Fibroblast of pulmonary artery (primary cell): Measurements from ENCODE around the gene LCLAT1.

ENCODE experiments used
- DNase-seq: peaks from one replicate; pipeline ENCODE4 v3.0.0-alpha.2; 2010; ENCODE audit warnings: low read depth
- H3K4me3 ChIP-seq: replicated peaks from 2 replicates; pipeline ENCODE4 v1.5.1; 2011; ENCODE audit warnings: low read depth, mild to moderate bottlenecking, control low read depth, low read length, moderate library complexity
- CTCF ChIP-seq: IDR thresholded peaks from 2 replicates; pipeline ENCODE4 v1.5.1; 2011; ENCODE audit warnings: mild to moderate bottlenecking, control low read depth, low read length, inconsistent platforms; ENCODE audit errors: missing control alignments

Gene LCLAT1

GRCh38 chr2:30684996-30685395, 237.9 kb downstream of the LCLAT1 start:
- DNase-seq = no peak
- H3K4me3 ChIP-seq = no peak overlapping the region
- TF ChIP-seq CTCF = no peak

- peak; percentile 19 for TF ChIP-seq CTCF
- DNase-seq = no peak
- no peak overlapping the region for H3K4me3 ChIP-seq
These were observed 239.0 kb downstream of the LCLAT1 start for GRCh38 chr2:30686000-30686399.

- DNase-seq = no peak
- H3K4me3 ChIP-seq = no peak overlapping the region
- no peak for TF ChIP-seq CTCF
These were observed 239.6 kb downstream of the LCLAT1 start for GRCh38 chr2:30686669-30687068.

GRCh38 chr2:30688956-30689401, 241.9 kb downstream of the LCLAT1 start:
- TF ChIP-seq CTCF = no peak
- no peak overlapping the region for H3K4me3 ChIP-seq
- no peak for DNase-seq

GRCh38 chr2:30689496-30690125, 242.6 kb downstream of the LCLAT1 start:
- no peak for DNase-seq
- TF ChIP-seq CTCF = no peak
- no peak overlapping the region for H3K4me3 ChIP-seq

- no peak overlapping the region for H3K4me3 ChIP-seq
- TF ChIP-seq CTCF = no peak
- no peak for DNase-seq
These were observed 243.1 kb downstream of the LCLAT1 start for GRCh38 chr2:30690126-30690561.
